ENCODE results near the gene MAIP1.

DNA sequence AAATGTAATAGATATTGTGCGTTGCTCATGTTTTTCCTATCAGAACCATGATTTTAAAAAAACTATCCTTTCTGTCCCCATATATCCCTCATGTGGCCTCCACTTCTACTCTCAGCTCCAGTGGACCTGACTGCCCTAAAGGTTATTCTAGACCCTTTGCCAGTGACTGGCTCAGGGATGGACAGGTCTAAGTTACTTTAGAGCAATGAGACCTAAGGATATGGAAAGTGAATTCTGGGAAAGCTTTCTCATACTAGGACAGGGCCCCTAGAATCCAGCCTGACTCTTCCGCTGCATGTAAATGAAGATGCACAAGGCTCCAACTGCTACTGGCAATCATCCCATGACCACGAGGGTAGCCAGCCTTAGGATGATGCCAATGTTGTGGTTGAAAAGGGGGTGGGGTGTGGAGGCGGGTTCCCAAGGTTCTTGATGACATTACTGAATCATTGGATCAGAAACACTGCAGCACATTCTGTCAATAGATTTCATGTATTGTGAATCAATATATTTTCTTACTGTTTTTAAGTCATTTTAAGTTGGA lies 23.0 kb upstream of the MAIP1 start:
- TF ChIP-seq, protein P1, sequence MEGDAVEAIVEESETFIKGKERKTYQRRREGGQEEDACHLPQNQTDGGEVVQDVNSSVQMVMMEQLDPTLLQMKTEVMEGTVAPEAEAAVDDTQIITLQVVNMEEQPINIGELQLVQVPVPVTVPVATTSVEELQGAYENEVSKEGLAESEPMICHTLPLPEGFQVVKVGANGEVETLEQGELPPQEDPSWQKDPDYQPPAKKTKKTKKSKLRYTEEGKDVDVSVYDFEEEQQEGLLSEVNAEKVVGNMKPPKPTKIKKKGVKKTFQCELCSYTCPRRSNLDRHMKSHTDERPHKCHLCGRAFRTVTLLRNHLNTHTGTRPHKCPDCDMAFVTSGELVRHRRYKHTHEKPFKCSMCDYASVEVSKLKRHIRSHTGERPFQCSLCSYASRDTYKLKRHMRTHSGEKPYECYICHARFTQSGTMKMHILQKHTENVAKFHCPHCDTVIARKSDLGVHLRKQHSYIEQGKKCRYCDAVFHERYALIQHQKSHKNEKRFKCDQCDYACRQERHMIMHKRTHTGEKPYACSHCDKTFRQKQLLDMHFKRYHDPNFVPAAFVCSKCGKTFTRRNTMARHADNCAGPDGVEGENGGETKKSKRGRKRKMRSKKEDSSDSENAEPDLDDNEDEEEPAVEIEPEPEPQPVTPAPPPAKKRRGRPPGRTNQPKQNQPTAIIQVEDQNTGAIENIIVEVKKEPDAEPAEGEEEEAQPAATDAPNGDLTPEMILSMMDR (conservative IDR thresholded peaks at IDR 0.05): no peak
- TF ChIP-seq EZH2 (IDR thresholded peaks at IDR 0.05; ENCODE audit: low read depth): no peak

Data from PC-9 (cell line).